Measurements from ENCODE around the gene COL9A1. TPM values are rescaled to one million over a fixed set of nuclear protein-coding genes. Genes with fewer than 3 reads are reported as not detected.

COL9A1 gene
- polyA plus RNA-seq, 1 experiment = not detected

DNA sequence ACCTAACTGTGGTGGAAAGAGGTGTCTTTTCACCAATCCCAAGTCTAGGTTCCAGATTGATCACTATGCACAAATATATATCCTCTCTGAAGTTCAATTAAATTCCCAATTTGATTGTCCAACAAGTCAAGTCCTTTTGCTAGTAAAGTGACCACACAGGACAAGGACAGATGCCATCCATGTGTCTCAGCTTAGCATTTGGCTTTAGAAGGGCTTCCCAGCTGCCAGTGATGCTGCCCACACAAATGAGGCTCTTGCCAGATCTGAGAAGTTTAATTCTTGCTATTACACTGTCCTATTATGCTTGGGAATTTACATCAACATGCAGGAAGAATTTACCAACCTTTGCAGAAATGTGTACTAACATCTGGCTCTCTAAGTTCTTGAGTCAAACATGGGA is 108.5 kb downstream of the COL9A1 start:
- TF ChIP-seq, protein P1, sequence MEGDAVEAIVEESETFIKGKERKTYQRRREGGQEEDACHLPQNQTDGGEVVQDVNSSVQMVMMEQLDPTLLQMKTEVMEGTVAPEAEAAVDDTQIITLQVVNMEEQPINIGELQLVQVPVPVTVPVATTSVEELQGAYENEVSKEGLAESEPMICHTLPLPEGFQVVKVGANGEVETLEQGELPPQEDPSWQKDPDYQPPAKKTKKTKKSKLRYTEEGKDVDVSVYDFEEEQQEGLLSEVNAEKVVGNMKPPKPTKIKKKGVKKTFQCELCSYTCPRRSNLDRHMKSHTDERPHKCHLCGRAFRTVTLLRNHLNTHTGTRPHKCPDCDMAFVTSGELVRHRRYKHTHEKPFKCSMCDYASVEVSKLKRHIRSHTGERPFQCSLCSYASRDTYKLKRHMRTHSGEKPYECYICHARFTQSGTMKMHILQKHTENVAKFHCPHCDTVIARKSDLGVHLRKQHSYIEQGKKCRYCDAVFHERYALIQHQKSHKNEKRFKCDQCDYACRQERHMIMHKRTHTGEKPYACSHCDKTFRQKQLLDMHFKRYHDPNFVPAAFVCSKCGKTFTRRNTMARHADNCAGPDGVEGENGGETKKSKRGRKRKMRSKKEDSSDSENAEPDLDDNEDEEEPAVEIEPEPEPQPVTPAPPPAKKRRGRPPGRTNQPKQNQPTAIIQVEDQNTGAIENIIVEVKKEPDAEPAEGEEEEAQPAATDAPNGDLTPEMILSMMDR (IDR thresholded peaks at IDR 0.05; ENCODE audit: insufficient read depth, low read depth, low read length) = no peak
- ChIA-PET POLR2A (no interaction called here), CTCF (no interaction called here)
- no peaks in the 10 kb centered on the region for H3K36me3 ChIP-seq (ENCODE audit: control insufficient read depth, insufficient read depth, low read length)
- no peak overlapping the region for H3K4me3 ChIP-seq (ENCODE audit: low read depth, low read length)
- no peaks in the 10 kb centered on the region for H3K27me3 ChIP-seq (ENCODE audit: control insufficient read depth, insufficient read depth, low read length)
- DNase-seq (ENCODE audit: low read depth) = no peak

DNA sequence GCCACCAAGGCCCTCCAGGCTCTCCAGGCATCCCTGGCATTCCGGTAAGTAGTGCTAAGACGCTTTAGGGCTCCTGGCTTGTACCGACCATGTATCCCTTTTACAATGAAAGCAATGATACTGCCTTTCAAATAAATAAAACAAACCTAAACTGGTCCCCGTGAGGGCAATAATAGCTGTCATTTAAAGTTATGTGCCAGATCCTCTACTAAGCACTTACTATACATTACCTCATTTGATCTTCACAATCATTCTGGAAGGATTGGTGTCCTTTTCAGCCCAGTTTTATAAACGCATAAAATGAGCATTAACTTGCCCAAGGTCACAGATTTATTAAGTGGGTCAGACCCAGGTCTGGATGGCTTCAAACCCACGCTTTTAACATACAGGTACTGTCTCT is 114.7 kb downstream of the COL9A1 start:
- DNase-seq (ENCODE audit: low read depth) = no peak
- H3K27me3 ChIP-seq (ENCODE audit: control insufficient read depth, insufficient read depth, low read length) = no peaks in the 10 kb centered on the region
- ChIA-PET CTCF (no interaction called here), POLR2A (no interaction called here)
- no peak overlapping the region for H3K4me3 ChIP-seq (ENCODE audit: low read depth, low read length)
- TF ChIP-seq, protein P1 (IDR thresholded peaks at IDR 0.05; ENCODE audit: insufficient read depth, low read depth, low read length) = no peak
- no peaks in the 10 kb centered on the region for H3K36me3 ChIP-seq (ENCODE audit: control insufficient read depth, insufficient read depth, low read length)

DNA sequence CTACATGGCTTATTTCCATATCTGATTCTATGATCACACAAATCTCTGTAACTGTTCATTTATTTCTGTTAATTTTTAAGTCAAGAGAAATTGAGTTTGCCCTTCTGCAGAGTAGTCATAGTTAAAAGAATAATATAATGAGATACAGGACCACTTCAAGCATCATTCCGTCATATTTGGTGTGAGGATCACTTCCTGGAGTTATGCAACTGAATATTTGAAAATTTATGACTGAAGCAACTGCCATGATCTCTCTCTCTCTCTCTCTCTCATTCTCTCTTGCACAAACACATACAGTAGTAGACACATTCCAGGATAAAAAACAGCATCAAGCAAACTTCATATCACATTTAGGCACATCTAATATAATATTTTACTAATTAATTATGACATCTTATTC is 116.4 kb downstream of the COL9A1 start:
- Histone ChIP-seq H3K4me3 (ENCODE audit: low read depth, low read length) (no peak overlapping the region), H3K36me3 (ENCODE audit: control insufficient read depth, insufficient read depth, low read length) (no peaks in the 10 kb centered on the region), H3K27me3 (ENCODE audit: control insufficient read depth, insufficient read depth, low read length) (no peaks in the 10 kb centered on the region)
- CTCF ChIA-PET = no interaction called here
- TF ChIP-seq, protein P1 (IDR thresholded peaks at IDR 0.05; ENCODE audit: insufficient read depth, low read depth, low read length) = no peak
- POLR2A ChIA-PET = no interaction called here
- DNase-seq (ENCODE audit: low read depth) = no peak

DNA sequence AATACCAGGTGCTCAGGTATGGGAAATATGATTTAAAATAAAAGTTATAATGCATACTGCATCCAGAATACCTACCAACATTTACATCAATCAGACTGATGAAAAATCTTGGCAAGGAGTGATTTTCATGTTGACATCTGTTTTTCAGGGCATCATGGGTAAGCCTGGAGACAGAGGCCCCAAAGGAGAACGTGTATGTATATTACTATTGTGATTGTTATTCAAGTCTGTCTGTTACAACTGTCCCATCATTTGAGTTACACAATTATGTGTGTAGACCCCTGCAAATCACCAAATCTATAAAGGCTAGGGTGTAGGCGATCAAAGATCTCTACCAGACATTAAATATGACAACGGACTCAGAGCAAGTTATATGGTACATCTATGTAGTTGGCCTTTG is 118.2 kb downstream of the COL9A1 start:
- ChIA-PET POLR2A (no interaction called here), CTCF (no interaction called here)
- TF ChIP-seq, protein P1 (IDR thresholded peaks at IDR 0.05; ENCODE audit: insufficient read depth, low read depth, low read length) = no peak

DNA sequence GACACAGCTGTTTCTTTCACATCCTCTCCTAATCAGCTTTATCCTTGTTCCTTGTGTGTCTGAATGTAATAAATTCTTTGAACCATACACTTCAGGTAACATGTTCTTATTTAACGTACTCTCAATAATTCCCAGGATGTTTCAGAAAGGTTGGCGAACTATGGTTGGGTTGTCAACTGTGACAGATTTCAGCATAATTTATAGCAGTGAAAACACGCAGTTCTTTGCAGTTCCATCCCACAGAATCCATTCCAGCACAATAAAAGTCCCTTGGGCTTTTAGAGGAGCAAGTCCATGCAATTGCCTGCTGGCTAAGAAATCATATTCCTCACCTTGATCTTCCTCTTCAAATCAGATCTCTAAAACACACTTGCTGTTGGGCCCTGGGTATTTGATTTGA is 119.3 kb downstream of the COL9A1 start:
- ChIA-PET CTCF (no interaction called here), POLR2A (no interaction called here)
- Histone ChIP-seq H3K36me3 (ENCODE audit: control insufficient read depth, insufficient read depth, low read length) (no peaks in the 10 kb centered on the region), H3K4me3 (ENCODE audit: low read depth, low read length) (no peak overlapping the region), H3K27me3 (ENCODE audit: control insufficient read depth, insufficient read depth, low read length) (no peaks in the 10 kb centered on the region)
- no peak for DNase-seq (ENCODE audit: low read depth)
- TF ChIP-seq, protein P1 (IDR thresholded peaks at IDR 0.05; ENCODE audit: insufficient read depth, low read depth, low read length) = no peak

More for the DNA sequence above, 118.2 kb downstream of the COL9A1 start:
- H3K4me3 ChIP-seq (ENCODE audit: low read depth, low read length) = no peak overlapping the region
- H3K27me3 ChIP-seq (ENCODE audit: control insufficient read depth, insufficient read depth, low read length) = no peaks in the 10 kb centered on the region
- no peaks in the 10 kb centered on the region for H3K36me3 ChIP-seq (ENCODE audit: control insufficient read depth, insufficient read depth, low read length)
- DNase-seq (ENCODE audit: low read depth) = no peak
